WERI-Rb-1 (cell line): Measurements from ENCODE around the gene PTTG2.

Experiments
- DNase-seq: peaks from one replicate; pipeline ENCODE4 v3.0.0-alpha.2; 2020
- H3K27ac ChIP-seq: fragments of 250-450 bp; sonication (Bioruptor Pico); 2 replicates; pipeline ENCODE4 v1.5.1; 2020; ENCODE audit warnings: mild to moderate bottlenecking, moderate library complexity
- H3K27me3 ChIP-seq: fragments of 250-450 bp; sonication (Bioruptor Pico); 2 replicates; pipeline ENCODE4 v1.5.1; 2021; ENCODE audit warnings: mild to moderate bottlenecking, low read depth, moderate library complexity; ENCODE audit not compliant: insufficient read depth, severe bottlenecking
- H3K36me3 ChIP-seq: fragments of 250-450 bp; sonication (Bioruptor Pico); 2 replicates; pipeline ENCODE4 v1.5.1; 2020; ENCODE audit warnings: mild to moderate bottlenecking, moderate library complexity
- H3K4me3 ChIP-seq: 2 replicates; pipeline ENCODE4 v1.5.1; 2011; ENCODE audit warnings: low read depth, mild to moderate bottlenecking, control low read depth, low read length
- H3K9me3 ChIP-seq: fragments of 250-450 bp; sonication (Bioruptor Pico); 2 replicates; pipeline ENCODE4 v1.5.1; 2021; ENCODE audit warnings: mild to moderate bottlenecking, moderate library complexity; ENCODE audit not compliant: severe bottlenecking
- TF ChIP-seq, protein P1 (sequence below): IDR thresholded peaks from 2 replicates; pipeline ENCODE4 v1.5.1; 2011; ENCODE audit warnings: low read depth, mild to moderate bottlenecking, control low read depth, inconsistent platforms, low read length

The PTTG2 gene

DNA sequence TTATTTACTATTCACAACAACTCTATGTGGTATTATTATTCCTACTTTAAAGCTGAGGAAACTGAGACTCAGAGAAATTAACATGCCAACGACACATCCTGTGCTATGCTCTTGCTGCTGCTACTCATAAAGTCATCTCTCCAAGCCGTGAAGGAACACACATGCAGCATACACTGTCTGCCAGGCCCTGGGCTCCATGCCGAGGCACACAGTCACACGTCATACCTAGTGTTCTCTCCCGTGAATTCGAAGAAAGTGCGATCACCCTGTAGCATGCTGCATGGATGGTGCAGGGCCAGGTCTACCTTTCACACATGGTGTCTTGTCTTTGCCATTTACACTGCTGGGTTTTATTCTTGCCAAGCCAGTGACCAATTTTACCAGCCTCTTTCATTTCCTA, 35.3 kb upstream of the PTTG2 start:
- no peak for DNase-seq
- TF ChIP-seq, protein P1, sequence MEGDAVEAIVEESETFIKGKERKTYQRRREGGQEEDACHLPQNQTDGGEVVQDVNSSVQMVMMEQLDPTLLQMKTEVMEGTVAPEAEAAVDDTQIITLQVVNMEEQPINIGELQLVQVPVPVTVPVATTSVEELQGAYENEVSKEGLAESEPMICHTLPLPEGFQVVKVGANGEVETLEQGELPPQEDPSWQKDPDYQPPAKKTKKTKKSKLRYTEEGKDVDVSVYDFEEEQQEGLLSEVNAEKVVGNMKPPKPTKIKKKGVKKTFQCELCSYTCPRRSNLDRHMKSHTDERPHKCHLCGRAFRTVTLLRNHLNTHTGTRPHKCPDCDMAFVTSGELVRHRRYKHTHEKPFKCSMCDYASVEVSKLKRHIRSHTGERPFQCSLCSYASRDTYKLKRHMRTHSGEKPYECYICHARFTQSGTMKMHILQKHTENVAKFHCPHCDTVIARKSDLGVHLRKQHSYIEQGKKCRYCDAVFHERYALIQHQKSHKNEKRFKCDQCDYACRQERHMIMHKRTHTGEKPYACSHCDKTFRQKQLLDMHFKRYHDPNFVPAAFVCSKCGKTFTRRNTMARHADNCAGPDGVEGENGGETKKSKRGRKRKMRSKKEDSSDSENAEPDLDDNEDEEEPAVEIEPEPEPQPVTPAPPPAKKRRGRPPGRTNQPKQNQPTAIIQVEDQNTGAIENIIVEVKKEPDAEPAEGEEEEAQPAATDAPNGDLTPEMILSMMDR, result no peak
- H3K4me3 ChIP-seq, result no peak overlapping the region
- peaks cover 3% of the 10 kb centered on the region for H3K9me3 ChIP-seq
- no peaks in the 10 kb centered on the region for H3K36me3 ChIP-seq
- no peaks in the 10 kb centered on the region for H3K27me3 ChIP-seq
- H3K27ac ChIP-seq, result peak overlapping the region; percentile 76

DNA sequence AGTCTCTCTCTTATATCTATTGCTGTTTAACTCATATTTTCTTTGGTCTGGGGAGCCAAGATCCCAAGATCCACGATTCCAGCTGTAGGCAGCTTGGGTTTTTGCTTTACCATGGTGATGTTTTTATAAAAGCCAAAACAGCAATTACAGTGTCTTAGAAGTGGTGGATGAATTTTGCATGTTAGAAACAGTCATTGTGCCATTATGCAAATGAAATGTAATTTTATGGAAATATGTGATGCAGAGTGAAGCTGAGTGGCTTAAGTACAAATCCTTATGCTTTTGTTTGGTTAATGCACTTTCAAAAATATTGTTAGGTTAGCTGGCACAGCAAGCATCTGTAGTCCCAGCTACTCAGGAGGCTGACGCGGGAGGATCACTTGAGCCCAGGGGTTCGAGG, 32.8 kb upstream of the PTTG2 start:
- peaks cover 3% of the 10 kb centered on the region for H3K9me3 ChIP-seq
- no peaks in the 10 kb centered on the region for H3K27me3 ChIP-seq
- TF ChIP-seq, protein P1, result no peak
- no peaks in the 10 kb centered on the region for H3K36me3 ChIP-seq
- H3K27ac ChIP-seq, result peak overlapping the region; percentile 76
- no peak for DNase-seq
- no peak overlapping the region for H3K4me3 ChIP-seq

DNA sequence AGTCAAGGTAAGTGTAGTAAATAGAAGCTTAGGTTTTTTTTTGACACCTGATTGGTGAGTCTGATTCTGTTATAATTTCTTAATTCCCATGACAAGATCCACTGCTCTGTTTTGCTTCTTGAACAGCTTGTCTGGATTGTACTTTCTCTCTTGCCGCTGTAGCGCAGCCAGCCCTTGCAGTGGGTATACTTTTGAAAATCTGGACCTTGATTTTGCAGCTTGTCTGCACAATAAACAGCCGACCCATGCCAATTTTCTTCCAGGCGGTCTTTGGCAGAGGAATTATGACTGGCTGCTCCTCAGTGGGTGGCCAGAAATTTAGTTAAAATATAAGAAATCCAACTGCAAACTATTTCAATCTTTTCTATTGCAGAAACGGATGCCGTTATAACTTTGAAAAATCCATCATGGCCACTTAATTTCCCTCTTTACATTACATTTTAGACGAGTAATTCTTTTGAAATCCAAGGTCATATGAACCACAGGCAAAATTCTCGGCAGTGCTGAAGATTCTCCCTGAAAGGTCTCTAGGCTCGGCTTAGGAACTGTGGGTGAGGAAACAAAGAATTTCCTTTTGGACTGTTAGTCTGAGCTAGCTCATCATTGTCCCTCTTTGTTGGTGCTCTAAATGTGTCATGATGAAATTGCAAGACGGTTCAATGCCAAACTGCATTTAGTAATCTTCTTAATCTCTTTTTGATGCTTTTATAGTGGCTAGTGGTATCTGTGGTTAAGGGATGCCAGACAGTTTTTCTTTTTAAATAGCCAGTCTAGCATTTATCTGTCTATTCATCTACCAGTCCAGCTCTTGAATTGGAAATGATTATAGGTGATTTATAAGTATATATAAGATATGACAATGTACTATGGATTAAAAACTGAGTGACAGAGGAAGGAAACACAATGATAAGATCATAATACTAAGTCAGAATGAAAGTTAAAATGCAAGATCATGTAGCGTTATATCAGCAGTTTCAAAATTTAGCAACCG, 31.5 kb upstream of the PTTG2 start:
- no peak for DNase-seq
- H3K27me3 ChIP-seq, result no peaks in the 10 kb centered on the region
- no peak overlapping the region for H3K4me3 ChIP-seq
- TF ChIP-seq, protein P1, result no peak
- no peaks in the 10 kb centered on the region for H3K36me3 ChIP-seq
- H3K27ac ChIP-seq, result no peak overlapping the region
- H3K9me3 ChIP-seq, result no peaks in the 10 kb centered on the region

DNA sequence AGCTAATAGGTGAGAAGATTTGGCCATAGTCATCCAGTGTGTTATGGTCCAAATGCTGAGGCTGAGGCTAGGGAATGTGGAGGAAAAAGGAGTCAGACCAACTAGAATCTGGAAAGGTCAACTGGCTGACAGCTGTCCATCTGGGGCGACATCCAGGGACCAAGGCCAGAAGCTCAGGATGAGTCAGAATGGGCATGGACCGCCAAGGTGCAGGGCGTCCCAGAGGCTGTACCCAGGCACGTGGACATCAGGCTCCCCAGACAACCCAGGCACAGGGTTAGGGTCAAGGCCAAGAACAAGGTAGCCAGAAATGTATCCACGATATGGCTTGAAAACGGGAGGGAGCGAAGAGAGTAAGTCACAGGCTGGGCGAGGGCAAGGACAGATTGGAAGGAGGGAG, 26.1 kb upstream of the PTTG2 start:
- peaks cover 4% of the 10 kb centered on the region for H3K9me3 ChIP-seq
- H3K4me3 ChIP-seq, result no peak overlapping the region
- no peaks in the 10 kb centered on the region for H3K36me3 ChIP-seq
- no peak overlapping the region for H3K27ac ChIP-seq
- TF ChIP-seq, protein P1, result no peak
- H3K27me3 ChIP-seq, result no peaks in the 10 kb centered on the region
- DNase-seq, result no peak

DNA sequence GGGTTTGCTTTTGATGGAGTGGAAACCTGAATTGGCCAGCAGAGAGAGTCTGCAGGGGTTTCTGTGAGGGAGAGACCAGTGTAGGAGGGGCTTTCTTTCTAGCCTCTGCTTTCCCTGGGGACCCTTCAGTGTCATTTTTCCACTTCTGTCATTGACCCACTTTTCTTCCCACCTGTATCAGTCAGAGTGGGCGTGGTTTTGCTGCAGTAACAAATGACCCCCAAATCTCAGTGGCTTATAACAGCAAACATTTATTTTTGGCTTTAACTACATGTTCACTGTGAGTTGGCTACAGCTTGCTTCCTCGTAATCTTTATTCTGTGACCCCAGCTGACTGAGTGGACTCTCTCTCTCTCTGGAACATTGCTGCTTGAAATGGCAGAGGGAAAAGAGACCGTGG, 25.6 kb upstream of the PTTG2 start:
- Histone ChIP-seq H3K9me3 (peaks cover 4% of the 10 kb centered on the region), H3K4me3 (no peak overlapping the region), H3K36me3 (no peaks in the 10 kb centered on the region), H3K27ac (no peak overlapping the region), H3K27me3 (no peaks in the 10 kb centered on the region)
- TF ChIP-seq, protein P1, result no peak
- no peak for DNase-seq
